GM18868 (cell line): ENCODE measurements around the gene CPSF4.
"Not testable (repeated sequence)": the region's sequence is repeated elsewhere in the genome, so short reads cannot be mapped to it uniquely, and the experiment has no call there.

ENCODE experiments used
- ATAC-seq: cut with Tn5 transposase; IDR thresholded peaks from one replicate; pipeline ENCODE4 v1.9.1; 2021; ENCODE audit warnings: mild to moderate bottlenecking, moderate library complexity; ENCODE audit not compliant: unreplicated experiment

Gene CPSF4

GRCh38 chr7:99478464-99479440 lies 40.0 kb downstream of the CPSF4 start:
- ATAC-seq, result no peak

GRCh38 chr7:99485094-99485493 lies 46.4 kb downstream of the CPSF4 start:
- no peak for ATAC-seq

GRCh38 chr7:99489235-99489634 lies 50.5 kb downstream of the CPSF4 start:
- ATAC-seq, result no peak

GRCh38 chr7:99490878-99491277 lies 52.1 kb downstream of the CPSF4 start:
- no peak for ATAC-seq

GRCh38 chr7:99493823-99494222 lies 55.1 kb downstream of the CPSF4 start:
- no peak for ATAC-seq

GRCh38 chr7:99497766-99498545 lies 59.2 kb downstream of the CPSF4 start:
- ATAC-seq, result no peak

GRCh38 chr7:99498546-99498944 lies 59.8 kb downstream of the CPSF4 start:
- ATAC-seq, result no peak

GRCh38 chr7:99499371-99499720 lies 60.6 kb downstream of the CPSF4 start:
- peak; percentile 4 for ATAC-seq

- peak; percentile 45 for ATAC-seq
Observed at GRCh38 chr7:99499721-99500636, 61.2 kb downstream of the CPSF4 start, which contains the start of gene ZNF394. ZNF394 (minus strand) TSS chr7:99500281; CDS start chr7:99500093, 188 bp downstream.

- ATAC-seq, result no peak
Observed at GRCh38 chr7:99500637-99501009, 61.9 kb downstream of the CPSF4 start.

- not testable (repeated sequence) for ATAC-seq
Observed at GRCh38 chr7:99501236-99501635, 62.5 kb downstream of the CPSF4 start.

- ATAC-seq, result peak; percentile 86
Observed at GRCh38 chr7:99504281-99504602, 65.5 kb downstream of the CPSF4 start.

GRCh38 chr7:99504603-99505323 lies 66.0 kb downstream of the CPSF4 start, which contains the start of gene ZKSCAN5:
ZKSCAN5 (plus strand) TSS chr7:99504662; CDS start chr7:99506045, 1,383 bp downstream.
- peak; percentile 70 for ATAC-seq

- ATAC-seq, result no peak
Observed at GRCh38 chr7:99505324-99505662, 66.5 kb downstream of the CPSF4 start.
